HG02970 (cell line): Measurements from ENCODE around the gene RAB11FIP4.

Experiments
- ATAC-seq: cut with Tn5 transposase; IDR thresholded peaks from one replicate; pipeline ENCODE4 v1.9.1; 2021; ENCODE audit warnings: mild to moderate bottlenecking, moderate library complexity, moderate number of reproducible peaks; ENCODE audit not compliant: unreplicated experiment, low FRiP score

RAB11FIP4 gene

DNA sequence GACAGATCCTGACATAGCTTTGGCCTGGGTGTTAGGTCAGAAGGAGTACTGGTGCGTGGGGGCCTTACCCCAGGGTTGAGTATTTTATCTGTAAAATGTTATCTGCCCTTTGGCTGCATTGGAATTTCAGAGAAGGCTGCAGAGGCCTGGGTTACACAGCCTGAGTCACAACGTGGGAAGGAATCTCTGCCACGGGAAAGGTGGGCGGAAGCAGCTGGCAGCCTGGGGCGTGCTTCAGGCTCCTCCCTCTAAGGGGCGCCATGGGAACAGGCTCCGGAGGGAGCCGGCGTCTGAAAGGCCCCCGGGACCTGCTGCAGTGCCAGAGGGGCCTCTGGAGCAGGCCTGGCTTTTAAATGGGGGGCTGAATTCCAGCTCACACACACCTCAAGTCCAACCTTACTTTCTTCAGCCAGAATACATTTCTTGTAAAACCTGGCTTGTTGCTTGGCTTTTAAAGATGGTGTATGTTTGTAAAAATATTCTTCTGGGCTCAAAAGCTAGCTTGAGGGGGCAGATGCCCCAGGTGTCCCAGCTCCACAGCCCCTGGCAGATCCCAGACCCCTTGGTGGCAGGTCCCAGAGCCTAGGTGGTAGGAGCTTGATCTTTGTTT, 142.2 kb downstream of the RAB11FIP4 start:
- no peak for ATAC-seq

DNA sequence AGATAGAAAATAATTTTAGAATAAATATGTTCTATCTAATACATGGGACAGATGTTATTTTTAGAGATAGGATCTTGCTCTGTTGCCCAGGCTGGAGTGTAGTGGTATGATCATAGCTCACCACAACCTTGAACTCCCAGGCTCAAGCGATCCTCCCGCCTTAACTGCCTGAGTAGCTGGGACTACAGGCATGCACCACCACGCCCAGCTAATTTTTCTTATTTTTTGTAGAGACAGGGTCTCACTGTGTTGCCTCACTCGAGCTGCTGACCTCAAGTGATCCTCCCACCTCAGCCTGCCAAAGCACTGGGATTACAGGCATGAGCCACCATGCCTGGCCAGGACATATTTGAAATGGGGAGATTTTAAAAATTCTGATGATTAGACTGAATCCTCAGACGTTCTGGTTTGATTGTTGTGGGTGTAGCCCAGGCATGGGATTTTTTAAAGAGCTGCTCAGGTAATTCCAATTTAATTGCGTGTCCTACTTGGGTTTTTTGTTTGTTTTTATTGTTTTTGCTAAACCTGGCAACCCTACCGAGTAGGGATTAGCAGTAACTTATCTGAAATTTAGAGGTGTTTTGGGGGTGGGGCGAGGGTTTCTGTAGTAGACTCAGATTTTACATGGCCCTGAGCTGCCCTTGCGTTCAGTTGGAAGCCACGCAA, 142.9 kb downstream of the RAB11FIP4 start:
- no peak for ATAC-seq

DNA sequence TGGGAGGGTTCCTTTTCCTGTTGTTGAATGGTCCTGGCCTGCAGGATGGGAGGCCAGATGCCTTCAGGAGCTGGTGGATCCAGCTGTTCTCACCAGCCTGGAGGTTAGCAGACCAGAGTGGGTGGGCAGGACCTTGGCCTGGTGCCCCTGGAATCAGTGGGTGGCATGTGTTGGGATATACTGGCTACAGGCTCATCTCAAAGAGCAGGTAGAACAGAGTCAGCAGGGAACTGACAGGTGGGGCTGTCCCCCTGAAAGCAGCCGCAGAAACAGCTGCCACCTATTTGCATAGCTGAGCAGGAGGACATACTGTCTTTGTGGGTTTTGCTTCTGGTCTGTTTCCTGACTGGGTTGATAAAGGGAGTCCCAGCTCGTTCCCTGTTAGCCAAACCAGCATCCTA, 144.1 kb downstream of the RAB11FIP4 start:
- peak; percentile 65 for ATAC-seq

DNA sequence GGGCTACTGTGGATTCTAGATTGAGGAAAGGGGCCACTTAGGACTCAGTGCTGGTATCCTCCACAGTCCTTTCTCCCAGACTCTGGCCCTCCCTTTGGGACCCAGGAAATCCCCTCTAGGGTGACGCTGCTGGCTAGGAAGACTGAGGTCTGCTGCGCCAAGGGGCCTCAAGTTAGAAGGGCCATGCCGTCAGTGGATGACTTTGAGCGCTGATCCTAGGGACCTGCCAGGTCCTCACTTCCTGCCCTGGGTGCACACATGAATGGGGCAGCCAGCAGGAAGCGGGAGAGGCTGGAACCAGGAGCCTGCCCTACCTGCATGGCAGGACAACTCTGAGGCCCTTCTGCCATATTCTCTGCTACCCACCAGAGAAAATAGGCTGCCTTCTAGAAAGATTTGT, 145.0 kb downstream of the RAB11FIP4 start:
- no peak for ATAC-seq

DNA sequence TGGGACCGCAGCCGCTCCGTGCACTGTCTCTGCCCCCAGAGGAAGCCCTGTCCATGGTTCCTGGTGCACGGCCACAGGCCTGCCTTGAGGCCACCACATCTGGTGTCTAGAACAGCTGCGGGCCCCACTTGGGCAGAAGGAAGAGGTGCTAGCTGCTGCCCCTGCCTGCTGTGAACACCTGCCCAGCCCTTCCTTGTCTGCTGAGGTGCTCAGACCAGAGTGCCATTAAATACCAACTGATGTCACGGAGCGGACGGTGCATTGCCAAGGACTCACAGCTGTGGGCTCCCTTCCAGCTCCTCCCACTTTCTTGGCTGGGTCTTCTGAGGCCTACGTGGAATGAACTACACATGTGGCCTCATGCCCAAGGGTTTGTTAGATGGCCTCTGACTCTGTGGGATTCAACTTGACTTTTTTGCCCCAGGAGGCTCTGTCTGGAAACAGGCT, 146.1 kb downstream of the RAB11FIP4 start:
- ATAC-seq, result no peak

DNA sequence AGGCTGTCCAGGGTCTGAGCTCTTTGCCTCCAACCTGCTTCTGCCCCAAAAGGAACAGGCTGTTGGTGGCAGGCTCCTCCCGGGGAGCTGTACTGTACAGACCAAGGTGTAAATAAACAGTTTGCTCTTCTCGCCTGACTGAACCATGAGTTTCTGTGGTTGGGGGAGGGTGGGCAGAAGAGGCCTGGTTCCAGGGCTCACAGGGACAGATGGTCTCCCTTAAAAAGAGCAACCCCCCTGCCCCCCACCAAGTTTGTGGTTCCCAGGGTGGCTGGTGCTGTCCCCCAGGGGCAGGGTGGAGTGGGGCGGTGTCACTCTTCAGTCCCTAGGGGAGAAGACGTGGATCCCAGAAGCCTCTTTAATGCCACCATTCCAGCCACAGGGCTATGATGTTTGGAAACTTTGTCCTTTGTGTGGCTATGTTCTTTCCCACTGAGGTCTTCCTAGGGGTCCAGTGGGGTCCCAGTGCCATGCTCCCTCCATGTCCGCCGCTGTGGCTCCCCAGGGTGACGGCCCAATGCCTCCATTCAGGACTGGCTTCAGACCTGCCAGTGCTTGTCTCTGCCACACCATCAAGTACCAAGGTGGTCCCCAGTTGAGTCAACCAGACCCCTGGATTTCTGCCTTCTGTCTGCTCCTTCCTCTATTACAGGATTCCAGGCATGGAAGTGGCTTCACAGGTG, 146.7 kb downstream of the RAB11FIP4 start:
- ATAC-seq, result no peak

DNA sequence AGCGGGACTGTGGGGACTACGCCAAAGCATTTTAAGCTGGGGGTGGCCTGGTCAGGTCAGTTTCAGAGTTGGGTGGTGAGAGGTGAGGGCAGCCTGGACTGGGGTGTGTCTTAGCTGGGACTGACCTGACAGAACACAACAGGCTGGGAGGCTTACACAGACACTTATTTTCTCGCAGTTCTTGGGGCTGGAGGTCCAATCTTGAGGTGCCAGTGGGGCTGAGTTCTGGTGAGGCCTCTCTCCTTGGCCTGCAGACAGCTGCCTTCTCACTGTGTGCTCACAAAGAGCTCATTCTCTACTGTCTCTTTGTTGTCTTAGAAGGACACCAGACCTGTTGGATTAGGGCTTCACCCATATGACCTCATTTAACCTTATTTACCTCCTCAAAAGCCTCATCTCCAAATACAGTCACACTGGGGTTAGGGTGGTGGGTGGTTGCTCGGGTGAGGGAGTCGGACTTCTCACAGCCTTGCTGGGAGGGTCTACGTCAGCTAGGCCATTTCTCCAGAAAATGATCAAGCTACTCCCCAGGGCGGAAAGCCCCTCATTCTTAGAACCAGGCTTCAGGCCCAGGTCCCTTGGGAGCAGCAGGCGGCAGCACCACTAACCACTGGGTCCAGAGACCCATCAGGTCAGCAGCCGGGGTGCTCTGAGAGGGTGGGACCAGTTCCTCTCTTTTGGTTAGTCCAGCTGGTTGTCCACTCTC, 149.3 kb downstream of the RAB11FIP4 start:
- ATAC-seq, result no peak

DNA sequence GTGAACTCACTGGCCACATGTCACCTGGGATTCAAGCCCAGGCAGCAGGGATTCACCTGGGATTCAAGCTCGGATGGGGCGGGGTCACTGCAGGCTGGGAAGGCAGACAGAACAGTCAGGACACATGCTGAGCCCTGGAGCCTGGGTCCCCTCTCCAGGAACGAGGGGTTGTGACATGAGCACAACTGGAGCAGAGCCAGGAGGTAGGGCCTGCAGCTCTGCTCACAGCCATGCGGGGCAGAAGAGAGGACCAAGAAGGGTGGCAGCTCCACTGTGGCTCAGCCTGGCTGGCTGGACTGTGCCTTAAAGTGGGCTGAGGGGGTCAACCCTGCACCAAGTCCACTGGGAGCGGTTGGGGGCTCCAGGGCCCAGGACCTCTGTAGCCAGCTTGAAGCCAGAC, 150.1 kb downstream of the RAB11FIP4 start:
- ATAC-seq, result no peak

DNA sequence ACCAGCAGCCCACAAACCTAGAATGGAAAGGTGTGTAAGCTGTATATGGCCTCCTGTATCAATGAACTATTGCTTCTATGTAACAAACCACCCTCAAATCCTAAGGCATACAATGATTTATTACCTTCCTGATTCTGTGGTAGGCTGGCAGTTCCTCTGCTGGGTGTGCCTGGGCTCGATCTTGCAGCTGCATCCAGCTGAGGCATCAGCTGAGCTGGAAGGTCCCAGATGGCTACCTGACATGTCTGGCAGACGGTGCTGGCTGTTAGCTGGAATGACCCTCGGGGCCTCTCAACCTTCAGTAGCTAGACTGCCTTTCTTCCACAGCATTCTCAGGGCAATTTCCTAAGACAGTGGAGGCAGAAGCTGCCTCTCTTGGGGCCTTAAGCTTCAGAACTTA, 152.7 kb downstream of the RAB11FIP4 start:
- no peak for ATAC-seq

DNA sequence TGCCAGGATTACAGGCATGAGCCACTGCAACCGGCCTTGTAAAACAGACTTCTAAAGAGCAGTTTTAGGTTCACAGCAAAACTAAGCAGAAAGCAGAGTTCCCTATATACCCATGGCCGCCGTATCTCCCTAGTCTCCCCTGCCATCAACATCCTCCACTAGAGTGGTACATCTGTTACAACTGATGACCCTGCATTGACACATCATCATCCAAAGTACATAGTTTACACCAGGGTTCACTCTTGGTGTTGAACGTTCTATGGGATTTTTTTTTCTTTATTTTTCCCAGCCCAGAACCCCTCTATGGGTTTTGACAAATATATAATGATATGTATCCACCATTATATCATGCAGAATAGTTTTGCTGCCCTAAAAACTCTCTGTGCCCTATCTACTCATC, 155.2 kb downstream of the RAB11FIP4 start:
- ATAC-seq, result no peak

DNA sequence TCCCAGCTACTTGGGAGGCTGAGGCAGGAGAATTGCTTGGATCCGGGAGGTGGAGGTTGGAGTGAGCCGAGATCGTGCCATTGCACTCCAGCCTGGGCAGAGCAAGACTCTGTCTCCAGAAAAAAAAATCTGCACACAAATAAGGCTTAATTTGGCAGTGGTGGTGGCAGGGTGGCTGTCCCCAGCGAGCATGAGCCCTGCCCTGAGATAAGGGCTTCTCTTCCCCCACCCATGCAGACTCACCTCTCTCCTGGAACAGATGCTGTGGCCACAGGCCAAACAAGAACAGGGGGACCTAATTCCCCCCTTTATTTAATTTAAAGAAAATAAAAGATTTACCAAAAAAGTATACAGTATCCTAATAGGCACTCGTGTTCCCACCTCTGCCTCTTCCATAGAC, 157.2 kb downstream of the RAB11FIP4 start:
- no peak for ATAC-seq

DNA sequence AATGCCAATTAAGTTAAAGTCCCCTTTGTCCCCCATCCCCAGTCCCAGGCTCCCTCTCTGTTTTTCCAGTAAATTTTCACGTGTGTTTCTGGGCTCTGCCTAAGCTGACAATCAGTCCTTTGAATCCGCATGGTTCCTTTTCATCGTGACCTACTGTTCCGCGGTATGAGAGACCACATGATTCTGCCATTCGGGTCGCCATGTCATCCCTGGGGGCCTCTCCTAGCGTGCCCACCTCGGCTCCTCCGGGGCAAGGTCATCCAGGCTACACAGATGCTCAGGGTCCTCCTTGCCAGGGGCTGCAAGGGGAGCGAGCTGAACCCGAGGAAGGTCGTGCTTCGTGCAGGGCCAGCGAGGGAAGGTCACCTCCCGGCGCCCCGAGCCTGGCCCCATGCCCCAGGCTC, 157.6 kb downstream of the RAB11FIP4 start:
- no peak for ATAC-seq

DNA sequence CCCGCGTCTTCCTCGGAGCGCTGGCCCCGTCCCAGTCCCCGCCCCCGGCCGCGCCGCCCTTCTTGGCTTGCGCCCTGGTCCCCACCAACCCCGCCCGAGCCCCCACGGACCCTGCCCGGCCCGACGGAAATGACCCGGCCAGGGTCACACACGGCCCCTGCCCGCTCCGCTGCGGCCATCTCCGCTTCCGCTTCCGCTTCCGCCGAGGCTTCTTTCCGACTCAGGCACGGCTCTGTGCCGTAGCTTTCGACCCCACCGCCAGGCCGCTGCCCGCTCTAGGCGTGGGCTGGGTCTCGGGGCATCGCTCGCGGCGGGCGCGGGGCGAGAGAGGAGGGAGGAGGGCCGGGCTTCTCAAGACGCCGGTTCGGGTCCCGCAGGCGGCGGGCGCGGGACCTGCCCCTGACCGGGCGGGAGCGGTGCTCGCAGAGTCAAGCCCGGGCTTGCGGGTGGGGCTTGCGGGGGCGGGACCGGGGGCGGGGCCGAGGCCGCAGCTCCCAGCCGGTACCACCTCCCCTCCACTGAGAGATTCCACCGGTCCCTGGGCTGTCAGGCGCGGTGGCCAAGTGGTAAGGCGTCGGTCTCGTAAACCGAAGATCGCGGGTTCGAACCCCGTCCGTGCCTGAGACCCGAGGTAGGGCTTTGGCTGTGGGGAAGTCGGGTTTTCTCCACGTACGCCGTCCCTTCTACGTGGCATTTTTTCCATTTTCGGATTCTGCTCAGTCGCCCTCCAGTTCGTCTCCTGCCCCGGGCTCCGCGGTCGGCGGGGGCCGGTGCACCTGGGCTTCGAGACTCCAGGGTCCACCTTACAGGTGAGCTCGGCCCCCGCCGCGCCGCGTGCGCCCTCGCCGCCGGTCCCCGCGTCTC, 158.3 kb downstream of the RAB11FIP4 start:
- ATAC-seq, result peak; percentile 77

DNA sequence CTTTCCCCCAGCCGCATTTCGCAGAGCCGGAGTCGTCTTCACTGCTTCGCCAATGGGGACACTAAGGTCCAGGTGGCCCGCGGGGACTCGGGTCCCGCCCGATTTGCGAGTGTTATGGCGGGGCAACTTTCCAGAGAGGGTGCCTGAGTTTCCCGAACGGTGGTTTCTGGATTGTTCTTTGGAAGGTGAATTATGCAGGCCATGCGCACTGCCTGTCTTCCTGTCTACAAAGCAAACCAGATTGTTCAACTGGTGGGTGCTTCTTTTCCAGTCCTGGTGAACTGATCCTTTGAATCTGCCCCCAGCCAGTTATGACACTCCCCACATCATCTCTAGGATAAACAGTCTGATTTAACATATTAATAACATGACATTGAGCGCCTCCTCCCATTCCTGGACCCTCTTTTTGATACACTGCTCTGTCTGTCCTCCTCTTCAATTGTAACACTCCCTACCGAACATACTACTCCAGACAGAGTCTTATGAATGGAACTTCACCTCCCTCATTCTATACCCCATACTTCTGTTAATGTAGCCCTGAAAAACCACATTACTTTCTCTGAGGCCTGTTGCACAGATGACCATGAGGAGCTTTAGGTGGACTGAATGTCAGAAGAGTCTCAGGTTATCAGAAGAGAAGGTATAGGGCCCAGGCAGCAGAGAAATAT, 159.0 kb downstream of the RAB11FIP4 start:
- ATAC-seq, result no peak

DNA sequence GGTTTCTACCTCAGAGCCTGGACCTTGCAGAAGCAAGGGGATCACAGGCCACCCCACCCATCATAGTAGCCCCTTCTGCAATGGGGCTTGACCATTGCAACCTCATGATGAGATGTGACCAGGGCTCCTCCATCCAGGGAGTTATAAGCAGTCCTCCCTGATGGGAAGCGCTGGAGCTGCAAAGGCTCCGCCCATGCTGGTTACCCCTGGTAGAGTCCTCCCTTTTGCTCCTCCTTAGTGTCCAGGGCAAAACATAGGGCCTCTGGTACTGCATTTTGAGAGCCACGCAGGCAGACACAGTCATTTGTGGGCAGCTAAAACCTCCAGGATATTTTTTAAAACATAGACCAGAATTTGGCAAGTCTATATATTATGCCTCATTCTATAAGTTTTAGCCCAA, 161.1 kb downstream of the RAB11FIP4 start:
- ATAC-seq, result no peak

DNA sequence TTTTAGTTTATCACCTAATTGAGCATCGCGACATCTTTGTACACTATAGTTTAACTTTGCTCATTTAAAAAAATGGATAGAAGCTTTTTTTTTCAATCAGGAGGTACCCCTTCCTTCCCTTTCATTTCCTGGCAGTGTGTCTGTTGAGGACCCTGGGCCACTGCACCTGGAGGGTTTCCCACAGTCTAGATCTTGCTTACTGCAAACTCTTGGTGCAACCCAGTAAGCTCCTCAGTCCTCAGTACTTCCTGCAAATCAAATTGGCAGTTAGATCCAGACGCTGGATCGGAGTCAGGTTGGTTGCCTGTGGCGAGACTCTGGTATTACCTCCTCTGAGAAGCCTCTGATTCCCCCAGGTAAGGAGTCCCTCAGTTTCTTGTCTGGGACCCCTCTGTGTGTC, 162.0 kb downstream of the RAB11FIP4 start:
- no peak for ATAC-seq

DNA sequence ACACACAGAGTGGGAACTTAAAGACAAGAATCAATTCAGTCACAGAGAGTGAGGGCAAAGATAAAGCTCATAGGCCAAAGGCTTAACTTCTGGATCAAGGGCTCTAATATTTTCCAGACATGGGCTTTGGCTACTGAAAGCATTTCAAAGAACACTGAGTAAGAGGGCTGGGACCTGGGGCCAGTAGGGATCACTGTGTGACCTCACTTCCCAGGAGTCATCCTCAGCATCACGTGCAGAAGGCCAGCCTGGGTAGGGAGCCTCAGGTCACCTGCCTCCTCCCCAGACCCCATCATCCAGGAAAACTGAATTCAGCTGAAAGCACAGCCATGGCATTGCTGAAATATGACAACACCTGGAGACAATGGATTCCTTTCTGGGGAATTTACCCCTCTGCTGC, 163.5 kb downstream of the RAB11FIP4 start:
- no peak for ATAC-seq

DNA sequence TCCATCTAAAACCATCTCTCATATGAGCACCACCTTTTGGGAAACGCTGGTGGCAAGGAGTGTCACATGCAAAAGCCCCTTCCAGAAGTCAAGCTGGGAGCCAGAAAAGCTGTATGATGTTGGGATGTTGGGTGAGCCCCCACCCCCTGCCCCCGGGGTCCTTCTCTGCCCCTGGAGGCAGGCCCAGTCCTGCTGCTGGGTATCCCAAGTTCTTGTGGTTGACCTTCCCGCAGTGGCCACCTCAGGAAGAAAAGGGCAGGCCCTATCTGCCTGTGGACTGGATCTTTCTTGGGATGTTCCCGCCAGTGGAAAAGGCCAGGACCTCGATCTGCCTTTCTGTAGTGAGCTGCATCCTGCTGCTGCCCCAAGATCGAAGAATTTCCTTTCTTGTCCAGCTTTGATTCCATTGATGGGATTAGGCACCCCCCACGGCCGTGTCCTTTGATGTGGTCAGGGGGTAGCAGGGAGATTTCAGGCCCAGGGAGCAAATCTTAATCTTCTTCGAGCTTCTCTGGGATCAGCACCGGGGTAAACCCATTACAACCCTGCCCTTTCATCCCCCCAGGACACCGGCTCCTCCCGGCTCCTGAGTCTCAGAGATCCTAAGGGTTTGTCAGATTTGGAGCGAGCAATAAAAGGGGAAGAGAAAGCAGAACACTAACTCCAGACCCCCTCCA, 165.6 kb downstream of the RAB11FIP4 start:
- ATAC-seq, result no peak
